Measurements from ENCODE around the gene DCAF12. TPM values are rescaled to one million over a fixed set of nuclear protein-coding genes. Genes with fewer than 3 reads are reported as not detected.
A peak's percentile ranks its signal among the peaks of the same experiment; 100 is the strongest.

Gene DCAF12
- total and polyA plus RNA-seq, 2 of the 13 experiments (the other 11 are each of a cell fraction or from before 2014, with no cell fraction given) = 26.8 to 37.4 TPM

GRCh38 chr9:34123682-34124081 lies 2.8 kb downstream of the DCAF12 start:
- Histone ChIP-seq H3K79me2 (ENCODE audit: insufficient read depth, low read length) (peaks cover 49% of the 10 kb centered on the region), H3K36me3 (replicated peaks in 1 of 2; ENCODE audit: control insufficient read depth in 1 of 2, insufficient read depth in 2 of 2, low read length in 2 of 2) (peaks cover 6 to 21% of the 10 kb centered on the region in 2 experiments), H2AFZ (ENCODE audit: low read length) (no peak overlapping the region), H3K4me1 (ENCODE audit: insufficient read depth, low read length) (peaks cover 43% of the 10 kb centered on the region), H4K20me1 (ENCODE audit: insufficient read depth, low read length) (0 out of 2 replicates have a peak, but pooled peaks cover 4% of the 10 kb centered on the region), H3K9me3 (ENCODE audit: low read length) (no peaks in the 10 kb centered on the region), H3K27me3 (ENCODE audit: control insufficient read depth in 1 of 2, insufficient read depth in 2 of 2, low read length in 2 of 2) (no peaks in the 10 kb centered on the region; a peak in 1 of 5 replicates), H3K9ac (ENCODE audit: insufficient read depth, low read depth, low read length) (no peak overlapping the region), H3K4me2 (ENCODE audit: low read depth, low read length) (peak overlapping the region; percentile 34), H3K27ac (ENCODE audit: extremely low read length, insufficient read depth, low read length) (no peak overlapping the region), H3K4me3 (replicated peaks in 1 of 3; ENCODE audit: insufficient read depth in 1 of 3, low read depth in 2 of 3, low read length in 3 of 3) (no peak overlapping the region)
- POLR2A ChIA-PET = no interaction called here
- ATAC-seq (no peak), DNase-seq (ENCODE audit: low spot score) (no peak), FAIRE-seq (no peak)
- intact Hi-C loops (cut with micrococcal nuclease; ENCODE audit: unreplicated experiment) = loop anchor here (2.0 kb wide), 1 partner anchor 67 kb away; no protein-coding TSS in a partner anchor
- CTCF ChIA-PET (ENCODE audit: low intra/inter-chr PET ratio, low total read pairs) = no interaction called here
- TF ChIP-seq ZMYM4 (CRISPR knock-in tag; IDR thresholded peaks at IDR 0.05) = no peak
- TF ChIP-seq SMARCC2 (IDR thresholded peaks at IDR 0.05) = no peak
- BruUV-seq (replicated peaks) = no TSS peak
- 89% methylated on average over 5 of the region's 6 CpGs for WGBS (ENCODE audit: low lambda C conversion rate)
- in situ Hi-C loops (cut with HindIII; ENCODE audit: extremely low pct_ligation_motif_present, low pct_unique_long_range_greater_than_20kb) = loop anchor here (10.0 kb wide), 1 partner anchor 131 kb away; no protein-coding TSS in a partner anchor

DNA sequence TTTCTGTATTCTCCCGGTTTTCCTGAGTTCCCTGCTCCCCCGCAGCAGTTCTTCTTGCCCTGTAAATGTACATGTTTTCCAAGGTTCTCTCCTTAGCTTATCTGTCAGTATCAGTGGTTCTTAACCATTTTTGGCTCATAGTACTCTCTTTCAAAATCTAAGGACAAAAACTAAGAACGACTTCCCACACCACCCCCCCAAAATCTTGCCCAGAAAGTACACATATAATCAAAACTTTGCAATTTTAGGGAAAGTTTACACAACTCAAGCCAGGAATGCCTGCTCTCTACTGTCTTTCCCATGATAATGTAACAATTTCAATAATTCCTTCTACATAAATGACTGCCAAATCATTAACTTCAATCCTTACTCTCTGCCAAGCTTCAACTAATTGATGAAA lies 4.5 kb downstream of the DCAF12 start:
- Histone ChIP-seq H3K4me2 (ENCODE audit: low read depth, low read length) (no peak overlapping the region), H3K36me3 (replicated peaks in 1 of 2; ENCODE audit: control insufficient read depth in 1 of 2, insufficient read depth in 2 of 2, low read length in 2 of 2) (peaks cover 8 to 25% of the 10 kb centered on the region in 2 experiments), H2AFZ (ENCODE audit: low read length) (no peak overlapping the region), H3K27me3 (ENCODE audit: control insufficient read depth in 1 of 2, insufficient read depth in 2 of 2, low read length in 2 of 2) (no peaks in the 10 kb centered on the region; a peak in 1 of 5 replicates), H3K79me2 (ENCODE audit: insufficient read depth, low read length) (peaks cover 49% of the 10 kb centered on the region), H3K4me1 (ENCODE audit: insufficient read depth, low read length) (peaks cover 34% of the 10 kb centered on the region), H3K27ac (ENCODE audit: extremely low read length, insufficient read depth, low read length) (no peak overlapping the region), H4K20me1 (ENCODE audit: insufficient read depth, low read length) (0 out of 2 replicates have a peak, but pooled peaks cover 4% of the 10 kb centered on the region), H3K9me3 (ENCODE audit: low read length) (no peaks in the 10 kb centered on the region), H3K4me3 (replicated peaks in 1 of 3; ENCODE audit: insufficient read depth in 1 of 3, low read depth in 2 of 3, low read length in 3 of 3) (no peak overlapping the region), H3K9ac (ENCODE audit: insufficient read depth, low read depth, low read length) (no peak overlapping the region)
- intact Hi-C loops (cut with micrococcal nuclease; ENCODE audit: unreplicated experiment) (no loop called here), in situ Hi-C loops (cut with HindIII; ENCODE audit: extremely low pct_ligation_motif_present, low pct_unique_long_range_greater_than_20kb) (loop anchor here (10.0 kb wide), 1 partner anchor 133 kb away; no protein-coding TSS in a partner anchor)
- DNase-seq (ENCODE audit: low spot score) = no peak
- TF ChIP-seq ZNF605 (CRISPR knock-in tag; IDR thresholded peaks at IDR 0.05) = no peak
- TF ChIP-seq NFKBIZ (CRISPR knock-in tag; IDR thresholded peaks at IDR 0.05) = no peak
- TF ChIP-seq BRF2 (CRISPR knock-in tag; IDR thresholded peaks at IDR 0.05) = no peak
- no peak for TF ChIP-seq ELF1 (CRISPR knock-in tag; IDR thresholded peaks at IDR 0.05)
- no peak for TF ChIP-seq SKIL (CRISPR knock-in tag; IDR thresholded peaks at IDR 0.05; ENCODE audit: borderline replicate concordance)
- no peak for TF ChIP-seq POLR2AphosphoS5 (IDR thresholded peaks at IDR 0.05; ENCODE audit: low read depth, low read length)
- no peak for TF ChIP-seq HMG20B (CRISPR knock-in tag; conservative IDR thresholded peaks at IDR 0.05)
- TF ChIP-seq ZNF674 (CRISPR knock-in tag; IDR thresholded peaks at IDR 0.05; ENCODE audit: low read depth) = no peak
- BruUV-seq (replicated peaks) = no TSS peak
- no peak for FAIRE-seq
- ATAC-seq = no peak
- ChIA-PET POLR2A (no interaction called here), CTCF (ENCODE audit: low intra/inter-chr PET ratio, low total read pairs) (no interaction called here)
- 86% methylated on average over 3 of the region's 3 CpGs for WGBS (ENCODE audit: low lambda C conversion rate)
